Adrenal gland (tissue), 12 donors: ENCODE results near the gene HPS4. TPM values are rescaled to one million over a fixed set of nuclear protein-coding genes. Genes with fewer than 3 reads are reported as not detected.
"Not testable (repeated sequence)": the region's sequence is repeated elsewhere in the genome, so short reads cannot be mapped to it uniquely, and the experiment has no call there.

Source experiments
- DNase-seq, 7 donors: peaks; one replicate each; pipeline ENCODE4 v3.0.0-alpha.2; 2019 to 2020
- H3K27ac ChIP-seq, 5 donors: fragments of 200-600 bp; sonication (generic) in 4 of 5; 1 replicate in 3 of 5; 2 replicates in 2 of 5; pipeline versions ENCODE4 v1.5.1 to v1.8.0; 2016 to 2020; ENCODE audit warnings: mild to moderate bottlenecking in 1 of 5
- H3K27me3 ChIP-seq: fragments of 200-600 bp; 2 replicates; pipeline ENCODE4 v1.8.0; 2021
- H3K36me3 ChIP-seq, 2 donors: fragments of 200-600 bp; replicated peaks in 1 of 2; 1 replicate in 1 of 2; 2 replicates in 1 of 2; pipeline versions ENCODE4 v1.5.1 to v1.8.0; 2018 to 2022
- H3K4me1 ChIP-seq, 2 donors: fragments of 200-600 bp; replicated peaks in 1 of 2; 1 replicate in 1 of 2; 2 replicates in 1 of 2; pipeline versions ENCODE4 v1.5.1 to v1.8.0; 2018 to 2021
- H3K4me3 ChIP-seq, 4 donors: fragments of 200-600 bp; sonication (generic) in 3 of 4; one replicate each; pipeline ENCODE4 v1.5.1; 2016 to 2018
- H3K9me3 ChIP-seq, 3 donors: fragments of 200-600 bp; sonication (generic) in 1 of 3; replicated peaks in 1 of 3; 1 replicate in 2 of 3; 2 replicates in 1 of 3; pipeline versions ENCODE4 v1.5.1 to v1.8.0; 2016 to 2021
- CTCF ChIP-seq, 6 experiments: fragments of 450-650 bp in 4 of 6; fragments of 200-600 bp in 2 of 6; sonication (generic) in 1 of 6; IDR thresholded peaks; 1 replicate in 5 of 6; 2 replicates in 1 of 6; pipeline versions ENCODE4 v1.5.1 to v1.8.0; 2016 to 2021; ENCODE audit warnings: antibody characterized with exemption in 6 of 6, mild to moderate bottlenecking in 2 of 6, moderate library complexity in 1 of 6
- POLR2A ChIP-seq, 2 donors: fragments of 450-650 bp; IDR thresholded peaks; one replicate each; pipeline ENCODE4 v1.6.1; 2017; ENCODE audit warnings: antibody characterized with exemption in 2 of 2, mild to moderate bottlenecking in 2 of 2, moderate library complexity in 1 of 2
- WGBS, 4 donors: extraction: QIAGEN DNeasy Blood & Tissue Kit in 2 of 4; methylation state at CpG; one replicate each; pipeline versions ENCODE4 v1.1.5 to v1.1.7; 2013 to 2017; 5-methylcytosine and 5-hydroxymethylcytosine counted together
- intact Hi-C, 2 donors: fragments of 100-400 bp; cut with DNase I; formaldehyde crosslinking; loops; one replicate each; pipeline versions ENCODE4 v1.14.1 to v1.15.0; 2022 to 2023
- polyA plus RNA-seq, 3 donors: library from polyadenylated mRNA; stranded (reverse); fragments of 200-250 nt in 2 of 3; fragments of 350-450 nt in 1 of 3; fragmentation: Illumina TruSeq in 1 of 3; extraction: RNeasy Lipid Tissue Mini Kit (QIAGEN cat#74804) in 1 of 3; gene quantifications; one replicate each; pipeline ENCODE4 v1.2.3, GENCODE V29; 2013 to 2014
- total RNA-seq, 9 donors: library from RNA; depleted of rRNA in 4 of 9; stranded (reverse); fragments of >200 nt in 4 of 9; fragments of 120-200 nt in 1 of 9; fragmentation: NEBNext Ultra II Directional in 1 of 9; extraction: Animal tissue kit (Norgen Biotek cat#: 25700) in 1 of 9; gene quantifications; one replicate each; pipeline versions ENCODE4 v1.1.0 to v1.2.4, GENCODE V29; 2013 to 2023
- donor health status: healthy with polysubstance abuse.
- donor health status: Bipolar disorder and iron deficiency.
- donor health status: DM: yes; HTN: yes; CAD: no.
- donor health status: DM: no; HTN: no; CAD: no.
- donor health status: DM: no; HTN: no; CAD: no.
- donor health status: DM: yes; HTN: yes; CAD: no.

Gene HPS4
- total and polyA plus RNA-seq, 12 donors, result 19.9 to 38.6 (median 31.9) TPM

GRCh38 chr22:26444777-26445176 lies 38.8 kb downstream of the HPS4 start:
- no peaks in the 10 kb centered on the region for H3K9me3 ChIP-seq
- no peaks in the 10 kb centered on the region for H3K36me3 ChIP-seq
- DNase-seq, result no peak
- no peaks in the 10 kb centered on the region for H3K4me1 ChIP-seq
- TF ChIP-seq POLR2A (IDR thresholded peaks at IDR 0.05), result no peak
- TF ChIP-seq CTCF (IDR thresholded peaks at IDR 0.05), result no peak
- intact Hi-C loops, result no loop called here
- 90 to 94% (median 93%) methylated on average over 8 of the region's 8 CpGs for whole genome bisulfite sequencing, 4 donors
- H3K27ac ChIP-seq, result no peak overlapping the region
- no peak overlapping the region for H3K4me3 ChIP-seq
- no peaks in the 10 kb centered on the region for H3K27me3 ChIP-seq

GRCh38 chr22:26443901-26444690 lies 39.5 kb downstream of the HPS4 start:
- Histone ChIP-seq H3K9me3 (no peaks in the 10 kb centered on the region), H3K4me3 (no peak overlapping the region), H3K27me3 (no peaks in the 10 kb centered on the region), H3K4me1 (no peaks in the 10 kb centered on the region), H3K36me3 (no peaks in the 10 kb centered on the region), H3K27ac (no peak overlapping the region)
- TF ChIP-seq POLR2A (IDR thresholded peaks at IDR 0.05), result no peak
- no peak for TF ChIP-seq CTCF (IDR thresholded peaks at IDR 0.05)
- intact Hi-C loops, result no loop called here
- WGBS, 4 donors, result 81 to 91% (median 86%) methylated on average over 13 to 16 of the region's 16 CpGs
- DNase-seq, result peak in 1 of 7 donors; percentile 44

GRCh38 chr22:26442086-26442756 lies 41.4 kb downstream of the HPS4 start:
- intact Hi-C loops, result no loop called here
- no peaks in the 10 kb centered on the region for H3K9me3 ChIP-seq
- H3K36me3 ChIP-seq, result no peaks in the 10 kb centered on the region
- H3K4me3 ChIP-seq, result no peak overlapping the region
- H3K27ac ChIP-seq, result no peak overlapping the region
- peak in 1 of 7 donors; percentile 35 for DNase-seq
- no peaks in the 10 kb centered on the region for H3K27me3 ChIP-seq
- 83 to 88% (median 84%) methylated on average over 4 of the region's 4 CpGs for WGBS, 4 donors
- H3K4me1 ChIP-seq, result no peaks in the 10 kb centered on the region
- TF ChIP-seq CTCF (IDR thresholded peaks at IDR 0.05) (no peak), POLR2A (IDR thresholded peaks at IDR 0.05) (no peak)

- DNase-seq, result no peak
- WGBS, 4 donors, result 57 to 68% (median 62%) methylated on average over 3 of the region's 3 CpGs
- H3K4me1 ChIP-seq, result no peaks in the 10 kb centered on the region
- no peaks in the 10 kb centered on the region for H3K9me3 ChIP-seq
- H3K27me3 ChIP-seq, result no peaks in the 10 kb centered on the region
- no peaks in the 10 kb centered on the region for H3K36me3 ChIP-seq
- H3K4me3 ChIP-seq, result no peak overlapping the region
- H3K27ac ChIP-seq, result no peak overlapping the region
- intact Hi-C loops, result no loop called here
- TF ChIP-seq POLR2A (IDR thresholded peaks at IDR 0.05), result no peak
- no peak for TF ChIP-seq CTCF (IDR thresholded peaks at IDR 0.05)
Measured at GRCh38 chr22:26439559-26439958, 44.0 kb downstream of the HPS4 start.

- intact Hi-C loops, H3K9me3 ChIP-seq, H3K27ac ChIP-seq, H3K4me3 ChIP-seq, H3K36me3 ChIP-seq, H3K4me1 ChIP-seq, DNase-seq, H3K27me3 ChIP-seq: not testable (repeated sequence)
- 84 to 91% (median 90%) methylated on average over 3 of the region's 3 CpGs for WGBS, 4 donors
Measured at GRCh38 chr22:26438776-26439175, 44.8 kb downstream of the HPS4 start.
